Chondrocyte (in vitro differentiated cells): Measurements from ENCODE around the gene ACAD9. TPM values are rescaled to one million over a fixed set of nuclear protein-coding genes. Genes with fewer than 3 reads are reported as not detected.
"Not testable (repeated sequence)": the region's sequence is repeated elsewhere in the genome, so short reads cannot be mapped to it uniquely, and the experiment has no call there.

Source experiments
- DNase-seq: peaks from one replicate; pipeline ENCODE4 v3.0.0; 2021; ENCODE audit warnings: mixed read lengths, low spot score
- H3K27ac Mint-ChIP-seq: one replicate; pipeline ENCODE4 v1.8.0; 2021; ENCODE audit warnings: mild to moderate bottlenecking, moderate library complexity, mixed read lengths; ENCODE audit not compliant: unreplicated experiment
- H3K27me3 Mint-ChIP-seq: 2 replicates; pipeline ENCODE4 v1.8.0; 2021; ENCODE audit warnings: low read depth, mixed read lengths
- H3K36me3 Mint-ChIP-seq: 2 replicates; pipeline ENCODE4 v1.8.0; 2021; ENCODE audit warnings: low read depth, mixed read lengths
- H3K4me1 Mint-ChIP-seq: 2 replicates; pipeline ENCODE4 v1.8.0; 2021; ENCODE audit warnings: low read depth, mild to moderate bottlenecking, mixed read lengths
- H3K4me3 Mint-ChIP-seq: one replicate; pipeline ENCODE4 v1.8.0; 2021; ENCODE audit warnings: mild to moderate bottlenecking, moderate library complexity, mixed read lengths; ENCODE audit not compliant: unreplicated experiment
- H3K9me3 Mint-ChIP-seq: 2 replicates; pipeline ENCODE4 v1.8.0; 2021; ENCODE audit warnings: low read depth, mixed read lengths
- long read RNA-seq: library from polyadenylated mRNA; stranded (forward); transcript quantifications from one replicate; pipeline ENCODE4 v2.0.0, GENCODE V29; 2021
- total RNA-seq: library from RNA; stranded (reverse); gene quantifications from 3 replicates; pipeline ENCODE4 v1.2.1, GENCODE V29; 2021
- TF ChIP-seq, protein P1 (sequence below): fragments of 200-600 bp; sonication (generic); IDR thresholded peaks from 2 replicates; pipeline ENCODE4 v1.5.0; 2021; ENCODE audit warnings: antibody characterized with exemption, mild to moderate bottlenecking, moderate library complexity

ACAD9 gene
- total RNA-seq = 33.3 to 45.7 TPM (median 33.9 TPM) in 3 replicates
- long read RNA-seq, transcript ACAD9-201 (18 exons, 2,454 nt) = major isoform, 21 of 30 reads
- long read RNA-seq, partial matches to known transcripts = 2 of 30 reads
- long read RNA-seq, other reads (novel, unspliced or antisense) = 4 of 30 reads

DNA sequence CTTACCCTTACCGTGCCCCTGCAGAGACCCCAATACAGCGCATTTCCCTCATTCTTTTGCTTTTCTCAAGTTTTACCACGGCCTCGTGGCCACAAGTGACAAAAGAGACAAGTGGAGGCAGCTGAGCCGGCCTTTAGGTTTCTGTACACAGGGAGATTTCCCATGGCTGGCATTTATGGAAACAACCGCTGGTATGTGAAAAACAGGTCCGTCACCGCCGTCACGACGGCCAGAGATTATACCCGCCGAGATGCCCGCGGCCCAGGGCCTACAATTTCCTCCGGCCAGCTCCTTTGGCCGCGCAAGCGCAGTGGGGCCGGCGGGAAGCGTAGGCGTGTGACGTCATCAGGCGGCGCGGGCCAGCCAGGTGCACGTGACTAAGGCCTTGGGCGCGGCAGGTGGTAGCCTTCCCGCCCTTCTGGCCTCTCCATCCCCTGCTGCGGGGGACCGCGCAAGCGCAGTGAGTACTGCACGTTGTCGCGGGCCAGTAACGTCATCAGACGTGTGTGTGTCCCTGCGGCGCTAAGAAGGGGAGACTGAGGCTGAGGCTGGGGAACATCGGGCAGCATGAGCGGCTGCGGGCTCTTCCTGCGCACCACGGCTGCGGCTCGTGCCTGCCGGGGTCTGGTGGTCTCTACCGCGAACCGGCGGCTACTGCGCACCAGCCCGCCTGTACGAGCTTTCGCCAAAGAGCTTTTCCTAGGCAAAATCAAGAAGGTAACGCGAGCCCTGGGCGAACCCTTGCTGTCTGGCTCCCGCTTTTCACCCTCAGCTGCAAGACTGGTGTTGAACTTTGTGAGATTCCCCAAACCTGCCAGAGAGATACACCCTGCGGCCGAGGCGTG is at the start of gene ACAD9:
ACAD9 (plus strand) TSS at position 496 of the 845 bp plus-strand sequence; CDS start at position 568, 72 bp downstream.
- H3K36me3 Mint-ChIP-seq = peaks cover 2% of the 10 kb centered on the region

DNA sequence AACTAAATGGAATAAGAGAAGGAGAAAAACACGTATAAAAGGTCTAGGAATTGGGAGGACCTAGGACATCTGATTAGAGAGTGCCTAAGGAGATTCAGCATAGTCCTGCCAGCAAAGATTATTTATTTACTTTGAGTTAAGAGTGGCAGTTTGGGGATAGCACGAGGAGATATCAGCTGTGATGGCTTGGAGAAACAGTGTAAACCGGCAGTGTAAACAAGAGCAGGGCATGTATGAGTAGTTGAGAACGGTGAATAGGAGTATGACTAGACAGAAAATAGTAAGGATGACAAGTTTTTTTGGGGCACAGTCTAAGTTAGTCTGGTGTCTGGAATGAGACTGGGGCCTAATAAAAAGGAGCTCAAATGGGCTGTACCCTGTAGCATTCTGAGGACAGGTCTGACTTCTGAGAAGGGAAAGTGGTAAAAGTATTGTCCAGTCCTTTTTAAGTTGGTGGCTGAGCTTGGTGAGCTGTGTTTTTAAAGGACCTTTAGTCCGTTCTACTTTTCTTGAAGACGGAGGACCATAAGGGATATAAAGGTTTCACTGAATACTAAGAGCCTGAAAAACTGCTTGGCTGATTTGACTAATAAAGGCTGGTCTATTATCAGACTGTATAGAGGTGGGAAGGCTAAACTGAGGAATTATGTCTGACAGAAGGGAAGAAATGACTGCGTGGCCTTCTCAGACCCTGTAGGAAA is 49.3 kb upstream of the ACAD9 start:
- not testable (repeated sequence) for H3K9me3 Mint-ChIP-seq, DNase-seq, H3K27ac Mint-ChIP-seq, H3K27me3 Mint-ChIP-seq, H3K4me1 Mint-ChIP-seq, H3K4me3 Mint-ChIP-seq, H3K36me3 Mint-ChIP-seq

More for the DNA sequence above, at the start of gene ACAD9:
- DNase-seq = peak; percentile 99
- TF ChIP-seq, protein P1, sequence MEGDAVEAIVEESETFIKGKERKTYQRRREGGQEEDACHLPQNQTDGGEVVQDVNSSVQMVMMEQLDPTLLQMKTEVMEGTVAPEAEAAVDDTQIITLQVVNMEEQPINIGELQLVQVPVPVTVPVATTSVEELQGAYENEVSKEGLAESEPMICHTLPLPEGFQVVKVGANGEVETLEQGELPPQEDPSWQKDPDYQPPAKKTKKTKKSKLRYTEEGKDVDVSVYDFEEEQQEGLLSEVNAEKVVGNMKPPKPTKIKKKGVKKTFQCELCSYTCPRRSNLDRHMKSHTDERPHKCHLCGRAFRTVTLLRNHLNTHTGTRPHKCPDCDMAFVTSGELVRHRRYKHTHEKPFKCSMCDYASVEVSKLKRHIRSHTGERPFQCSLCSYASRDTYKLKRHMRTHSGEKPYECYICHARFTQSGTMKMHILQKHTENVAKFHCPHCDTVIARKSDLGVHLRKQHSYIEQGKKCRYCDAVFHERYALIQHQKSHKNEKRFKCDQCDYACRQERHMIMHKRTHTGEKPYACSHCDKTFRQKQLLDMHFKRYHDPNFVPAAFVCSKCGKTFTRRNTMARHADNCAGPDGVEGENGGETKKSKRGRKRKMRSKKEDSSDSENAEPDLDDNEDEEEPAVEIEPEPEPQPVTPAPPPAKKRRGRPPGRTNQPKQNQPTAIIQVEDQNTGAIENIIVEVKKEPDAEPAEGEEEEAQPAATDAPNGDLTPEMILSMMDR = no peak
- Mint-ChIP-seq H3K27ac (peak within 1 kb of the TSS; percentile 98), H3K4me1 (peaks cover 49% of the 10 kb centered on the region), H3K4me3 (peak within 1 kb of the TSS; percentile 85), H3K9me3 (no peaks in the 10 kb centered on the region), H3K27me3 (no peaks in the 10 kb centered on the region)

DNA sequence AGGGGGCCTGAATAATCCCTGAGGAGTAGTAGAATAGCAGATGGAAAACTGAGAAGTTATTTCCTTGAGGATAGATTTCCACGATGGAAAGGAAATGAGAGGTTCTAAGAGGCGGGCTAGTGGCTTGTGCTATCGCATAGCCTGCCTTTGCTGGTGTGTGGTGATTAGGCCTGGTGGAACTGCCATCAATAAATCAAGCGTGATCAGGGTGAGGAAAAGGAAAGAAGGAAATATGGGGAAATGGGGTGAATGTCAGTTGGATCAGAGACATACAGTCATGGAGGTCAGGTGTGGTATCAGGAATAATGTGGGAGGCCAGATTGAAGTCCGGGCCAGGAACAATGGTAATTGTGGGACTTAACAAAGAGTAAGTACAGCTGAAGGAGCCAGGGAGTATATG is 48.7 kb upstream of the ACAD9 start:
- H3K4me1 Mint-ChIP-seq, H3K36me3 Mint-ChIP-seq, H3K9me3 Mint-ChIP-seq, H3K27ac Mint-ChIP-seq, DNase-seq, H3K27me3 Mint-ChIP-seq, H3K4me3 Mint-ChIP-seq: not testable (repeated sequence)

DNA sequence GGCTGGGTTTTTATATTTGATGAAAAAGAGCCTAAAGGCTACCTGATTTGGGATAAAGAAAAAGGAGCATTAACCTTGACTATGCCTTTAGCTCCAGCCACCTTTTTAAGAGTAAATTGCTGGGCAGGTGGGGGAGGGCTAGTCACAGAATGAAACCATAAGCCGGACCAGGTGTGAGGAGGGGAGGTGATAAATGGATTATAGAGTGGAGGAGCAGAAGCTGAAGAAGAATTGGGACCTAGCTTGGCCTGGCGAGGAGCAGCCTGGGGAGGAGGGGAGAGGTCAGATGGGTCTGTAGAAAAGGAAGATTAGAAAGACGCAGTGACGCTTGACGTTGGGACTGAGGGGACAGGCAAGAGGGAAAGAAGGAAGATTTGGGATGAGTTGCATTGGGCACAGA is 46.4 kb upstream of the ACAD9 start:
- not testable (repeated sequence) for H3K4me3 Mint-ChIP-seq, H3K27me3 Mint-ChIP-seq, H3K9me3 Mint-ChIP-seq, DNase-seq, H3K36me3 Mint-ChIP-seq, H3K4me1 Mint-ChIP-seq, H3K27ac Mint-ChIP-seq

DNA sequence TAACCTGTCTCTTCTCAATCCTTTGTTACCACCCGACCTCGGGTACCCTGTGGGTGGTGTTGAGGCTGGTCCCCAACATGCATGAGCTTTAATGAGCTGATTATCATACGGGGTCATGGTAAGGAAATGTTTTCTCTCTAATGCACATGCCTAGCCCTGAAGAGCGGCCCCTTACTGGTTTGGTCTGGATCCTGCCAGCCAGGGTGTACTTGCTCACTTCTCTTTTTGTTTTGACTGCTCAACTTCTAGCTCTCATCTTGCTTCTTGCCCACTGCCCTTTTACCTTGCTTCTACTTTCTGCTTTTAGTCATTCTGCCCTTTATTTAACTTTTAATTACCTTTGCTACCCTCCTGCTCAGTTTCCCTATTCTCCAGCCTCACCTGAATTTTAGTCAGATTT is 44.3 kb upstream of the ACAD9 start:
- no peaks in the 10 kb centered on the region for H3K9me3 Mint-ChIP-seq
- H3K4me1 Mint-ChIP-seq = no peaks in the 10 kb centered on the region
- H3K27ac Mint-ChIP-seq = no peak overlapping the region
- no peaks in the 10 kb centered on the region for H3K27me3 Mint-ChIP-seq
- no peak overlapping the region for H3K4me3 Mint-ChIP-seq
- no peak for DNase-seq
- no peaks in the 10 kb centered on the region for H3K36me3 Mint-ChIP-seq
- TF ChIP-seq, protein P1 = no peak

DNA sequence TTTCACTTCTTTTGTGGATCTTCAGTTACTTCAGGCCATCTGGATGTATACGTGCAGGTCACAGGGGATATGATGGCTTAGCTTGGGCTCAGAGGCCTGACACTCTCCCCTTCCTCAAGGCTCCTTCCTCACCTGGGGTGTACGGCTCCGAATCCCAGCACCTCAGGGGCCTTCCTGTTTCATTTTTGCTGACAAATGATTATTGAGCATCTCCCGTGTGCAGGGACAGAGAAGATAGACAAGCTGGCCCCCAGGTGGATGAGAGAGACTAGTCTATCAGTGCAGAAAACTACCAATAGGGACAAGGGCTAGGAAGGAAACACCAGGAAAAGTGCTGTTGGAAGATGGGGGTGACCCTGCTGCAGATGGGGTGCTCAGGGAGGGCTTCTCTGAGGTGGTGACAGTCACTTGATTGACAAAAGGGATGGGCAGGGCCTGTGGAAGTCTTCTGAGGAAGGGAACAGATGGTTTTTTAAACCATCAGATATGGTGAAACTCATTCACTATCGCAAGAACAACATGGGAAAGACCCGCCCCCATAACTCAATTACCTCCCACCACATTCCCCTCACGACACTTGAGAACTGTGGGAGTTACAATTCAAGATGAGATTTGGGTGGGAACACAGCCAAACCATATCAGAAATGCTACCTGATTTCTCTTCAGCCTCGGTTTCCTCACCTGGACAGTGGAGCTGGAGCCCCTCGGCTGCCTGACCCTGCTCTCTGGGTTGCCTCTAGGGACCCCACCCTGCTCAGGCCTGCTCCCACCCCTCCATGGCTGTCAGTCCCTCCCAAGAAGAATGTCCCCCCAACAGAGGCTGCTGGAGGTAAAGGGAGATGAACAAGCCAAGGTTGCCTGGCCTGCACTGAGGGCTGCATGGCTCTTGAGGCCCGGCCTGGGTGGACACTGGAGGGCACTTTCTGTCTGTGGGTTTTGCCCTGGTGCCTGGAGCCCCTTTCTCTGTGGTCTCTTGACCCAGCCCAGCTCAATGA is 37.2 kb upstream of the ACAD9 start:
- TF ChIP-seq, protein P1 = no peak
- no peaks in the 10 kb centered on the region for H3K27me3 Mint-ChIP-seq
- H3K9me3 Mint-ChIP-seq = no peaks in the 10 kb centered on the region
- no peak overlapping the region for H3K27ac Mint-ChIP-seq
- no peak for DNase-seq
- H3K4me3 Mint-ChIP-seq = no peak overlapping the region
- no peaks in the 10 kb centered on the region for H3K36me3 Mint-ChIP-seq
- H3K4me1 Mint-ChIP-seq = peaks cover 13% of the 10 kb centered on the region
